A673 (cell line): ENCODE results near the gene IGFL2. TPM values are rescaled to one million over a fixed set of nuclear protein-coding genes. Genes with fewer than 3 reads are reported as not detected.

ENCODE experiments used
- BruUV-seq: library from RNA; stranded (reverse); fragments of 400-500 nt; replicated peaks from 2 replicates; lab custom pipeline; 2021; lab: Mats Ljungman, UMichigan
- CTCF ChIA-PET: fragments of 300-600 bp; sonication (Branson Sonifier 250); formaldehyde crosslinking; loops from one replicate; lab custom pipeline; 2022; ENCODE audit warnings: antibody characterized with exemption; lab: Charles Lee
- POLR2A ChIA-PET: fragments of 300-600 bp; sonication (Branson Sonifier 250); formaldehyde crosslinking; loops from one replicate; lab custom pipeline; 2022; ENCODE audit warnings: antibody characterized with exemption; ENCODE audit not compliant: low non-redundant PET; lab: Charles Lee
- DNase-seq: peaks from one replicate; pipeline ENCODE4 v3.0.0-alpha.2; 2015; ENCODE audit warnings: low spot score
- H3K27ac ChIP-seq: fragments of 200-600 bp; sonication (generic); 2 replicates; pipeline ENCODE4 v1.5.1; 2016; ENCODE audit warnings: mixed run types, low read depth, mild to moderate bottlenecking, mixed read lengths, antibody characterized with exemption, low read length; ENCODE audit not compliant: poor library complexity, severe bottlenecking
- H3K27me3 ChIP-seq: fragments of 200-600 bp; sonication (generic); replicated peaks from 2 replicates; pipeline ENCODE4 v1.6.1; 2017; ENCODE audit warnings: mixed run types, low read depth, mild to moderate bottlenecking, mixed read lengths, antibody characterized with exemption, low read length; ENCODE audit not compliant: insufficient read depth, poor library complexity
- H3K36me3 ChIP-seq: fragments of 200-600 bp; sonication (generic); 2 replicates; pipeline ENCODE4 v1.6.1; 2016; ENCODE audit warnings: mixed run types, mild to moderate bottlenecking, mixed read lengths, antibody characterized with exemption, low read length; ENCODE audit not compliant: insufficient read depth, poor library complexity, severe bottlenecking
- H3K4me1 ChIP-seq: fragments of 200-600 bp; sonication (generic); 2 replicates; pipeline ENCODE4 v1.6.1; 2017; ENCODE audit warnings: mixed run types, mild to moderate bottlenecking, mixed read lengths, antibody characterized with exemption, low read length; ENCODE audit not compliant: insufficient read depth, poor library complexity, severe bottlenecking
- H3K4me3 ChIP-seq: fragments of 200-600 bp; sonication (generic); 2 replicates; pipeline ENCODE4 v1.5.1; 2016; ENCODE audit warnings: low read depth, mixed run types, mild to moderate bottlenecking, mixed read lengths, low read length; ENCODE audit not compliant: poor library complexity, severe bottlenecking
- H3K9me3 ChIP-seq: fragments of 200-600 bp; sonication (generic); 2 replicates; pipeline ENCODE4 v1.6.1; 2016; ENCODE audit warnings: mixed run types, low read depth, mild to moderate bottlenecking, mixed read lengths, antibody characterized with exemption, low read length; ENCODE audit not compliant: poor library complexity, severe bottlenecking
- EZH2 ChIP-seq: fragments of 200-600 bp; sonication (generic); IDR thresholded peaks from 2 replicates; pipeline ENCODE4 v1.6.1; 2017; ENCODE audit warnings: borderline replicate concordance, low read depth, mild to moderate bottlenecking, mixed read lengths, antibody characterized with exemption, low read length; ENCODE audit not compliant: poor library complexity, severe bottlenecking
- intact Hi-C: fragments of 100-400 bp; cut with micrococcal nuclease; formaldehyde crosslinking; loops from one replicate; pipeline ENCODE4 v1.10.0; 2022; ENCODE audit not compliant: unreplicated experiment
- total RNA-seq: library from RNA; stranded (reverse); gene quantifications from 2 replicates; pipeline ENCODE4 v1.2.3, GENCODE V29; 2021
- TF ChIP-seq, protein P1 (sequence below): fragments of 300-800, 200-600 bp; sonication (generic); conservative IDR thresholded peaks from 2 replicates; pipeline ENCODE4 v1.5.1; 2017; ENCODE audit warnings: low read depth, mild to moderate bottlenecking, antibody characterized with exemption, low read length, moderate library complexity, mixed read lengths

IGFL2 gene
- total RNA-seq, 1 experiment from 2014 or later, result 0.45 TPM

DNA sequence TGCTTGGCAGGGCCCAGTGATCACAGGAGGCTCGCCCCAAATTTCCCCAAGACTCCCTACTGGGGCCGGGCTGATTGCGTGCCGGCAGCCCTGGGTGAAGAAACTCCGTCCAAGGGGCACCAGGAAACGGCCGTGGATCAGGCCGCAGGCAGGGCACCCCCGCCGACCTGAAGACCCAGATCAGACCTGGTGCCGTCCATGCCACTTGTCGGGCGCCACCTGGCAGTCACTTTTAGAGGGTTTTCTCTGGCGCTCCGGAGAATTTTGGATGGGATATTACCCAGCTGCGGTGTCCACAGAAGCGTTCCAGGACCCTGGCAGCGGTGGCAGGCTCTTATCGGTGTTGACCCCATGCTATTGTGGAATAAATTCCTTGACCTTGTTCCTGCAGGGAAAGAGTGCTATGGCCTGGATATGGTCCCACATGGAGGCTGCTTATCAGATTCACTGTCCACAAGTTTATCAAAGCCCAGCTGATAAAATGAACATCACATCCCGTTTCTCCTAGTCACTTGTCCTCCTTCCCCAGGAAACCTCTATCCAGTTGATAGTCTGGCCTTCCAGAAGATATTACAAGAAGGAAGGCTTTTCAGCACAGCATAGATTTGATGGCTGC, 38.2 kb downstream of the IGFL2 start:
- intact Hi-C loops, result no loop called here
- no peak for TF ChIP-seq EZH2
- TF ChIP-seq, protein P1, sequence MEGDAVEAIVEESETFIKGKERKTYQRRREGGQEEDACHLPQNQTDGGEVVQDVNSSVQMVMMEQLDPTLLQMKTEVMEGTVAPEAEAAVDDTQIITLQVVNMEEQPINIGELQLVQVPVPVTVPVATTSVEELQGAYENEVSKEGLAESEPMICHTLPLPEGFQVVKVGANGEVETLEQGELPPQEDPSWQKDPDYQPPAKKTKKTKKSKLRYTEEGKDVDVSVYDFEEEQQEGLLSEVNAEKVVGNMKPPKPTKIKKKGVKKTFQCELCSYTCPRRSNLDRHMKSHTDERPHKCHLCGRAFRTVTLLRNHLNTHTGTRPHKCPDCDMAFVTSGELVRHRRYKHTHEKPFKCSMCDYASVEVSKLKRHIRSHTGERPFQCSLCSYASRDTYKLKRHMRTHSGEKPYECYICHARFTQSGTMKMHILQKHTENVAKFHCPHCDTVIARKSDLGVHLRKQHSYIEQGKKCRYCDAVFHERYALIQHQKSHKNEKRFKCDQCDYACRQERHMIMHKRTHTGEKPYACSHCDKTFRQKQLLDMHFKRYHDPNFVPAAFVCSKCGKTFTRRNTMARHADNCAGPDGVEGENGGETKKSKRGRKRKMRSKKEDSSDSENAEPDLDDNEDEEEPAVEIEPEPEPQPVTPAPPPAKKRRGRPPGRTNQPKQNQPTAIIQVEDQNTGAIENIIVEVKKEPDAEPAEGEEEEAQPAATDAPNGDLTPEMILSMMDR, result no peak
- BruUV-seq, result no TSS peak
- Histone ChIP-seq H3K27ac (no peak overlapping the region), H3K4me1 (no peaks in the 10 kb centered on the region), H3K4me3 (no peak overlapping the region), H3K9me3 (no peaks in the 10 kb centered on the region), H3K27me3 (no peaks in the 10 kb centered on the region), H3K36me3 (no peaks in the 10 kb centered on the region)
- CTCF ChIA-PET, result no interaction called here
- DNase-seq, result no peak
- POLR2A ChIA-PET, result no interaction called here

DNA sequence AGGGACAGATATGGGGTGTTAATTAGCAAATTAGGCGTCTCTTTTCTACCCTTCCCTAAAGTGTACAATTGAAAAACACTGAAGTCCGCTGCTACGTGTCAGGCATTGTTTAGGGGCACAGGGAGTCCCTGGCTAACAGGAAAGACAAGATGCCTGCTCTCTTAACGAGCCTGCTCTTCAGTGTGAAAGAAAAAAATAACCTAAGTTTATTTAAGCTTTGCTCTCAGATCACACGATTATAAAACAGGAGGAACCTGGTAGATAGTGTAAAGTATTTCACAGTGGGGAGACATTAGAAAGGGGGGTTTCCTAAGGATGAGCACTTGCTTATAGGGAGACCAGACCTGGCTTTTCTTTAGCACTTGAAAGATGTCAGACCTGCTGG, 38.7 kb downstream of the IGFL2 start:
- no peak for DNase-seq
- intact Hi-C loops, result no loop called here

DNA sequence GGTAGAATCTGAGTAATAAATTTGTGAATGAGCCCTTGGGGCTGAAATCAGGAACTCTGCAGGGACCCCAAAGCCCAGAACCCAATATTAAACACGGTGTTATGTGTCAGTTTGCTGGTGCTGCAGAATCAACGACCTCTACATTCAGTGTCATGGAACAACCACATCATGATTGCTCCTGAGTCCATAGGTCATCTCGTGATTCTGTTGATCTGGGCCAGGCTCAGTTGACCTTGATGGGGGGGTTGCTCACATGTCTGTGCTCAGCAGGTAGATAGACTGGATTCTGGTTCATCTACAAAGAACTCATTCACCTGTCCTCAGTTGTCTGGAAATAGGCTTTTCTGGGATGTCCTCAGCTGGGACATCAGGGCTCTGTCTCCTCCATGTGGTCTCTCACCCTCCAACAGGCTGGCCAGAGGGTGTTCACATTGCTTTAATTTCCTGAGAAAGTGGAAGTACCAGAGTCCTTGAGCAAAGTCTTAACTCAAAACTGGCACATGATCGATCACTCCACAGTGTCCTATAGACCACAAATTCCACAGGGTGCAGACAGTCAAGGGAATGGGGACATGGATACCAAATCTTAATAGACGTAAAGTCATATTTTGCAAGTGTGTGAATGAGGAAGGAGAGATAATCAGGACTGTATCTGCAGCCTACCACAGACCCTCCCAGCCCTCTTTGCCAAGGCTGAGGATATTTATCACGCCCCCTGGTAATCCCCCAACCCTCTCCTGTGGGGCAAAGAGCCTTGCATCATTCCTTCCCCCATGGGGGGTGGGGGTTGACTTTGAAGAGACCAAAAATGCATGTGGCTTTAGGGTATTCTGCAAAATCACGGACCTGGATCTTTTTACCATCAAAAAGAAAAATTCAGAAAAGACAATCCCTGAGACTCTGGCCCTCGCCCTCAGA, 42.2 kb downstream of the IGFL2 start:
- TF ChIP-seq, protein P1, result no peak
- no peak for TF ChIP-seq EZH2
- no TSS peak for BruUV-seq
- CTCF ChIA-PET, result interaction anchor here (1.0 to 1.6 kb wide), 2 partner anchors 108 to 112 kb away, joined by 4 to 6 read pairs; no protein-coding TSS in a partner anchor
- Histone ChIP-seq H3K4me3 (no peak overlapping the region), H3K36me3 (no peaks in the 10 kb centered on the region), H3K4me1 (no peaks in the 10 kb centered on the region), H3K27ac (no peak overlapping the region), H3K9me3 (no peaks in the 10 kb centered on the region), H3K27me3 (no peaks in the 10 kb centered on the region)
- no peak for DNase-seq
- intact Hi-C loops, result loop anchor here (1.0 to 5.0 kb wide), 2 partner anchors 72 to 108 kb away; no protein-coding TSS in a partner anchor
- POLR2A ChIA-PET, result no interaction called here

More for the DNA sequence above, 38.7 kb downstream of the IGFL2 start:
- ChIA-PET CTCF (no interaction called here), POLR2A (no interaction called here)
- H3K9me3 ChIP-seq, result no peaks in the 10 kb centered on the region
- TF ChIP-seq, protein P1, result no peak
- TF ChIP-seq EZH2, result no peak
- H3K4me3 ChIP-seq, result no peak overlapping the region
- no peaks in the 10 kb centered on the region for H3K36me3 ChIP-seq
- no TSS peak for BruUV-seq
- no peak overlapping the region for H3K27ac ChIP-seq
- H3K4me1 ChIP-seq, result no peaks in the 10 kb centered on the region
- H3K27me3 ChIP-seq, result no peaks in the 10 kb centered on the region
